OCI-LY1 (cell line): ENCODE data around the gene TMEM126B.

ENCODE experiments used
- EZH2 ChIP-seq: fragments of 200-600 bp; sonication (generic), shearing (Covaris generic); IDR thresholded peaks from 2 replicates; pipeline ENCODE4 v1.8.0; 2017; ENCODE audit warnings: borderline replicate concordance, mixed run types, mild to moderate bottlenecking, antibody characterized with exemption, low read length, moderate library complexity, mixed read lengths
- TF ChIP-seq, protein P1 (sequence below): fragments of 200-600 bp; sonication (generic), shearing (Covaris generic); IDR thresholded peaks from 2 replicates; pipeline ENCODE4 v1.5.1; 2017; ENCODE audit warnings: mild to moderate bottlenecking, antibody characterized with exemption, low read length, moderate library complexity, mixed read lengths

DNA sequence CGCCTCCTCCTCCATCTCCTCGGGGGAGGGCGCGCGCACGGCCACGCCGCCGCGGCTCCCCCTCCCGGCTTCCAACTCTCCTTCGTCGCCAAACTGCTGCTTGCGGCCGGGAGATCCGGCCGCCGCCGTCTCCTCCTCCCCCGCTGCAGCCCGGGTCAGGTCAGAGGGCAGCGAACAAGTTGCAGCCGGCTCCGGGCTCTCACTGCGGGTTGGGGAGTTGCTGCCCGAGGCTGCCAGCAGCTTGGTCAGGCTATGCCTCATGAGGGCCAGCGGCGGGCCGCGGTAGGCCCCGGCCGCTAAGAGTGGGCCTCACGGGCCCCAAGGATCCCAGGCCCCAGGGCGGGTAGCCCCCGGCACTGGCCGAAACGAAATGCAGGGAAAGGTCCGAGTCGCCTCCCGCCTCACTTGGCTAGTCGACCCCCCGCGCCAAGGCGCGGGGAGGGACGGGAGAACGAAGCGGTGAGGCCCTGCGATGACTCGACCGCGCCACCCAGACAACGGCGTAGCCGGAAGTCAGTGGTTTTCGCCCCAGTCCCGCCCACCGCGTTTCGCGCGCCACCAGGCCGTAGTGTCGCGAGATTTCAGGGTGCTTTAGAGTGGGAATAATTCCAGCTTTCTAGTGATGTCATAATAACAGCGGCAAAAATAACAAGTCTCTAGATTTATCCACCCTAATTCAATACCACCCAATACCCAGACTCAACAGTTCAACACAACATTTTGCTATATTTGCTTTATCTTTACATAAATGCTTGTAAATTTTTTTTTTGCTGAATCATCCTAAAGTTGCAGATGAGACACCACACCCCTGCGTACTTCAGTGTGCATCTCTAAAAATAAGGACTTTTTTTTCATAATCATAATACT, 36.5 kb downstream of the TMEM126B start, which contains the start of gene CREBZF:
- TF ChIP-seq, protein P1, sequence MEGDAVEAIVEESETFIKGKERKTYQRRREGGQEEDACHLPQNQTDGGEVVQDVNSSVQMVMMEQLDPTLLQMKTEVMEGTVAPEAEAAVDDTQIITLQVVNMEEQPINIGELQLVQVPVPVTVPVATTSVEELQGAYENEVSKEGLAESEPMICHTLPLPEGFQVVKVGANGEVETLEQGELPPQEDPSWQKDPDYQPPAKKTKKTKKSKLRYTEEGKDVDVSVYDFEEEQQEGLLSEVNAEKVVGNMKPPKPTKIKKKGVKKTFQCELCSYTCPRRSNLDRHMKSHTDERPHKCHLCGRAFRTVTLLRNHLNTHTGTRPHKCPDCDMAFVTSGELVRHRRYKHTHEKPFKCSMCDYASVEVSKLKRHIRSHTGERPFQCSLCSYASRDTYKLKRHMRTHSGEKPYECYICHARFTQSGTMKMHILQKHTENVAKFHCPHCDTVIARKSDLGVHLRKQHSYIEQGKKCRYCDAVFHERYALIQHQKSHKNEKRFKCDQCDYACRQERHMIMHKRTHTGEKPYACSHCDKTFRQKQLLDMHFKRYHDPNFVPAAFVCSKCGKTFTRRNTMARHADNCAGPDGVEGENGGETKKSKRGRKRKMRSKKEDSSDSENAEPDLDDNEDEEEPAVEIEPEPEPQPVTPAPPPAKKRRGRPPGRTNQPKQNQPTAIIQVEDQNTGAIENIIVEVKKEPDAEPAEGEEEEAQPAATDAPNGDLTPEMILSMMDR = no peak
- TF ChIP-seq EZH2 = no peak
